K562 (cell line): ENCODE data around the gene CFHR1.

Source experiments
- BRCA1 ChIP-seq, 2 experiments: fragments of 450-650 bp in 1 of 2; sonication (generic) in 1 of 2; formaldehyde crosslinking in 1 of 2; IDR thresholded peaks; 2 replicates each; pipeline versions ENCODE4 v1.5.0 to v1.6.1; 2017 to 2020; ENCODE audit warnings: mild to moderate bottlenecking in 1 of 2, missing genetic modification reagents in 1 of 2
- CHD4 ChIP-seq: fragments of 200-600 bp; sonication (generic); IDR thresholded peaks from 3 replicates; pipeline ENCODE4 v1.6.1; 2012; ENCODE audit warnings: low read depth, mild to moderate bottlenecking, mixed read lengths, low read length, inconsistent platforms; ENCODE audit not compliant: insufficient read depth, insufficient replicate concordance, poor library complexity, severe bottlenecking
- CTCF ChIP-seq, 3 experiments: IDR thresholded peaks in 2 of 3; conservative IDR thresholded peaks in 1 of 3; 2 replicates each; pipeline ENCODE4 v1.5.1; 2011 to 2012; ENCODE audit warnings: low read length in 3 of 3, mild to moderate bottlenecking in 3 of 3, control low read depth in 2 of 3, improper control_type of control experiment in 1 of 3, inconsistent platforms in 1 of 3, low read depth in 1 of 3, mixed read lengths in 1 of 3, moderate library complexity in 1 of 3; ENCODE audit not compliant: insufficient read depth in 2 of 3
- EZH2 ChIP-seq: IDR thresholded peaks from 2 replicates; pipeline ENCODE4 v1.6.1; 2012; ENCODE audit warnings: low read depth, mild to moderate bottlenecking, inconsistent platforms, low read length, borderline replicate concordance
- GTF2F1 ChIP-seq: IDR thresholded peaks from 2 replicates; pipeline ENCODE4 v1.6.1; 2011; ENCODE audit warnings: low read depth, low read length, improper control_type of control experiment
- NFRKB ChIP-seq: fragments of 450-650 bp; IDR thresholded peaks from 2 replicates; pipeline ENCODE4 v1.6.1; 2016; ENCODE audit warnings: low read depth
- PHF8 ChIP-seq: fragments of 200-600 bp; sonication (generic); IDR thresholded peaks from 2 replicates; pipeline ENCODE4 v1.6.1; 2012; ENCODE audit warnings: mixed run types, mild to moderate bottlenecking, inconsistent platforms, low read length, moderate library complexity, borderline replicate concordance
- RAD21 ChIP-seq, 2 experiments: fragments of 250-450 bp in 1 of 2; fragments of 450-650 bp in 1 of 2; sonication (Bioruptor Pico) in 1 of 2; formaldehyde crosslinking in 1 of 2; IDR thresholded peaks in 1 of 2; conservative IDR thresholded peaks in 1 of 2; 2 replicates each; pipeline versions ENCODE4 v1.4.0 to v1.8.0; 2020 to 2022; ENCODE audit warnings: mild to moderate bottlenecking in 2 of 2, moderate library complexity in 1 of 2
- RNF2 ChIP-seq: sonication (generic); IDR thresholded peaks from 2 replicates; pipeline ENCODE4 v1.6.1; 2016
- TBP ChIP-seq: optimal IDR thresholded peaks from 2 replicates; pipeline ENCODE3; 2011; ENCODE audit warnings: low read depth, low read length, improper control_type of control experiment
- TGIF2 ChIP-seq: sonication (generic); formaldehyde crosslinking; IDR thresholded peaks from 2 replicates; pipeline ENCODE4 v1.8.1; 2022; ENCODE audit warnings: mild to moderate bottlenecking, missing genetic modification reagents, moderate library complexity
- YY1 ChIP-seq, 3 experiments: IDR thresholded peaks; 2 replicates each; pipeline ENCODE4 v1.6.1; 2011; ENCODE audit warnings: low read length in 2 of 3, mild to moderate bottlenecking in 2 of 3, moderate library complexity in 2 of 3, borderline replicate concordance in 1 of 3, control low read depth in 1 of 3, low read depth in 1 of 3; ENCODE audit not compliant: insufficient read depth in 3 of 3, insufficient replicate concordance in 2 of 3, control insufficient read depth in 1 of 3, insufficient read length in 1 of 3; ENCODE audit errors: extremely low read depth in 1 of 3
- ZNF23 ChIP-seq: fragments of 250-450 bp; sonication (Bioruptor Pico); IDR thresholded peaks from 2 replicates; pipeline ENCODE4 v1.4.0; 2020; ENCODE audit warnings: mild to moderate bottlenecking
- ZNF780A ChIP-seq: fragments of 250-450 bp; sonication (Bioruptor Pico); IDR thresholded peaks from 2 replicates; pipeline ENCODE4 v1.5.0; 2021; ENCODE audit warnings: mild to moderate bottlenecking

- TF ChIP-seq RNF2 = no peak
- no peak for TF ChIP-seq ZNF23 (CRISPR knock-in tag)
- TF ChIP-seq BRCA1 (IDR thresholded peaks at IDR 0.05) = no peak
- no peak for TF ChIP-seq BRCA1 (CRISPR knock-in tag; IDR thresholded peaks at IDR 0.05)
- no peak for TF ChIP-seq ZNF780A (CRISPR knock-in tag)
- no peak for TF ChIP-seq EZH2
- TF ChIP-seq TBP = no peak
- TF ChIP-seq PHF8 = no peak
- no peak for TF ChIP-seq CHD4
- TF ChIP-seq YY1 (IDR thresholded peaks at IDR 0.05; ENCODE audit: borderline replicate concordance in 1 of 3, control insufficient read depth in 1 of 3, extremely low read depth in 1 of 3, insufficient read depth in 3 of 3, insufficient read length in 1 of 3, insufficient replicate concordance in 2 of 3, low read depth in 1 of 3, low read length in 2 of 3) = no peak
- TF ChIP-seq CTCF (IDR thresholded peaks at IDR 0.05 in 2 of 3, conservative IDR thresholded peaks at IDR 0.05 in 1 of 3; ENCODE audit: insufficient read depth in 2 of 3, low read depth in 1 of 3, low read length in 3 of 3) = no peak
- no peak for TF ChIP-seq GTF2F1
- no peak for TF ChIP-seq RAD21 (CRISPR knock-in tag; conservative IDR thresholded peaks at IDR 0.05 in 1 of 2, IDR thresholded peaks at IDR 0.05 in 1 of 2)
- TF ChIP-seq NFRKB = no peak
- TF ChIP-seq TGIF2 (CRISPR knock-in tag) = no peak
These were observed 41.9 kb downstream of the CFHR1 start for GRCh38 chr1:196861429-196861828.
